ENCODE results near the gene PXK.
"Not testable (repeated sequence)": the region's sequence is repeated elsewhere in the genome, so short reads cannot be mapped to it uniquely, and the experiment has no call there.

PXK gene

GRCh38 chr3:58332575-58333188, at the start of gene PXK:
Gene PXK, plus strand, starts transcription at chr3:58332892. Its CDS starts 97 bp downstream, at chr3:58332989.
- peak; percentile 83 for DNase-seq (ENCODE audit: low spot score)
- peak within 1 kb of the TSS; percentile 82 for H3K4me3 ChIP-seq
- TF ChIP-seq CTCF (IDR thresholded peaks at IDR 0.05), result no peak

DNA sequence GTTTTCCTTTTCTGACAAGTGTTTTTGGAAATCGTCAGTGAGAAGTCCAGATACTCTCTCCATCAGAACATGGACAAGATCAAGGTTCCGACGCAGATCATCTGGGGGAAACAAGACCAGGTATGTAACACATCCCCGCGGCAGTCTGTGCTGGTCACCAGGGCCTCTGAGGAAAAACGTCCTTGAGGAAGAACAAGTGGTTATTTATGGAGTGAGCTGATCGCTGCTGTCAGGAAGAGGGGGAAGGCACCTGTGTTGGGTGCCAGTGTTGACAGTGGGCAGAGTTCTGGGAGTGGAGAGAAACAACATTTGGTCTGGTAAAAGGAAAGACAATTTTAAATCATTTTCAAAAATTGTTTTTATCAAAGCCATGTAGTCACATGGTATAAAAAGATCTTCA, 47.4 kb upstream of the PXK start:
- no peak overlapping the region for H3K27ac ChIP-seq
- TF ChIP-seq CTCF (IDR thresholded peaks at IDR 0.05), result no peak
- no peak overlapping the region for H3K4me3 ChIP-seq

More at GRCh38 chr3:58332575-58333188, at the start of gene PXK:
- peak within 1 kb of the TSS; percentile 58 to 78 for H3K27ac ChIP-seq

GRCh38 chr3:58287354-58287753, 45.3 kb upstream of the PXK start:
- Histone ChIP-seq H3K4me3 (no peak overlapping the region), H3K27ac (no peak overlapping the region)
- TF ChIP-seq CTCF (IDR thresholded peaks at IDR 0.05), result no peak
- no peak for DNase-seq (ENCODE audit: low spot score)

More for the DNA sequence above, 47.4 kb upstream of the PXK start:
- no peak for DNase-seq (ENCODE audit: low spot score)

GRCh38 chr3:58288011-58288728, 44.5 kb upstream of the PXK start:
- Histone ChIP-seq H3K4me3 (no peak overlapping the region), H3K27ac (no peak overlapping the region)
- DNase-seq (ENCODE audit: low spot score), result no peak
- no peak for TF ChIP-seq CTCF (IDR thresholded peaks at IDR 0.05)

DNA sequence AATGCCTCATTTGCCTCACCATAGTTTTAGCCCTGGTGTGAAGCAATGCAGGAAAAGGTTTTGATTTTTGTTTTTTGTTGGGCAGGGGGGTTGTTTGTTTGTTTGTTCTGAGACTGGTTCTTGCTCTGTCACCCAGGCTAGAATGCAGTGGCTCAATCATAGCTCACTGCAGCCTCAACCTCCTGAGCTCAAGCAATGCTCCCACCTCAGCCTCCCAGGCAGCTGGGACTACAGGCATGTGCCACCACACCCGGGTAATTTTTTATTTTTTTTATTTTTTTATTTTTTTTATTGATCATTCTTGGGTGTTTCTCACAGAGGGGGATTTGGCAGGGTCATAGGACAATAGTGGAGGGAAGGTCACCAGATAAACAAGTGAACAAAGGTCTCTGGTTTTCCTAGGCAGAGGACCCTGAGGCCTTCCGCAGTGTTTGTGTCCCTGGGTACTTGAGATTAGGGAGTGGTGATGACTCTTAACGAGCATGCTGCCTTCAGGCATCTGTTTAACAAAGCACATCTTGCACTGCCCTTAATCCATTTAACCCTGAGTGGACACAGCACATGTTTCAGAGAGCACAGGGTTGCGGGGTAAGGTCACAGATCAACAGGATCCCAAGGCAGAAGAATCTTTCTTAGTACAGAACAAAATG, 43.6 kb upstream of the PXK start:
- H3K27ac ChIP-seq; DNase-seq (ENCODE audit: low spot score): not testable (repeated sequence)

GRCh38 chr3:58290446-58290845, 42.2 kb upstream of the PXK start:
- not testable (repeated sequence) for H3K27ac ChIP-seq; H3K4me3 ChIP-seq; DNase-seq (ENCODE audit: low spot score)

More for the DNA sequence above, 43.6 kb upstream of the PXK start:
- H3K4me3 ChIP-seq, result not testable (repeated sequence)

DNA sequence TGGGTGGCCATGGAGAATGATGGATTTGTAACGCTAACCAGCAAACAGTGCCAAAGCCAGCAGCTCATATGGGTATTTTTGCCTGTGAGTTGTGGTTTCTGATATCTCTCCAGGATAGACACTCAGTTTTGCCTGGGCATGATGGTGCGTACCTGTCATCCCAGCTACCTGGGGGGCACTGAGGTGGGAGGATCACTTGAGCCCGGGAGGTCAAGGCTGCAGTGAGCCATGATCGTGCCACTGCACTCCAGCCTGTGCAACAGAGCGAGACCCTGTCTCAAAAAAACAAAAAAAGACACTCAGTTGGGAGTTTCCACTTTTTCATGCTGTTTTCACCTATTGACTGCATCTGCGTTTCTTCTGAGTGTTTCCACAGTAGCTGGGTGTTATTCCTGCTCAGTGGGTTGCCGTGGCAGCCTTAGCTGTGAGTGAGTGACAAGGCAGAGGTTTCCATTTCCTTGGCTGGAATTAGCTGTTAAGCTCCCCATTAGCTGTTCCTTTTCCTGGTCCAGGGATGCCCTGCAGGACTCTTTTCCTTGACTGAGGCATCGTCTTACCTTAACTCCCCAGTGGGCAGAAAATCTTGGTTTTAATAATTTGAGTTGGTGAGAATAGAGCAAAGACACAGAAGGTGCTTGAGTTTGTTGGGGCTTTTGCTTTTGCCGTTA, 40.9 kb upstream of the PXK start:
- no peak for DNase-seq (ENCODE audit: low spot score)
- no peak for TF ChIP-seq CTCF (IDR thresholded peaks at IDR 0.05)
- Histone ChIP-seq H3K4me3 (no peak overlapping the region), H3K27ac (no peak overlapping the region)
